Activated CD8-positive, alpha-beta T cell treated with anti-CD3 and anti-CD28 coated beads for 36 hours (primary cell): ENCODE data around the gene TRIO. TPM values are rescaled to one million over a fixed set of nuclear protein-coding genes. Genes with fewer than 3 reads are reported as not detected.

Experiments
- ATAC-seq: fragments of 200-7000 bp; cut with Tn5 transposase; one replicate; pipeline ENCODE4 v1.10.0; 2021; ENCODE audit warnings: mild to moderate bottlenecking, moderate library complexity
- CTCF ChIA-PET: fragments of 350-600 bp; sonication (Branson Sonifier 250); formaldehyde crosslinking; loops from one replicate; lab custom pipeline; 2021; ENCODE audit warnings: antibody characterized with exemption; lab: Charles Lee
- POLR2A ChIA-PET: fragments of 350-600 bp; sonication (Branson Sonifier 250); formaldehyde crosslinking; loops from one replicate; lab custom pipeline; 2021; ENCODE audit warnings: antibody characterized with exemption; lab: Charles Lee
- DNase-seq: peaks from one replicate; pipeline ENCODE4 v3.0.0-alpha.2; 2020
- H3K27ac Mint-ChIP-seq: one replicate; pipeline ENCODE4 v1.8.0; 2021; ENCODE audit warnings: mild to moderate bottlenecking, mixed read lengths
- H3K27me3 Mint-ChIP-seq: one replicate; pipeline ENCODE4 v1.8.0; 2021; ENCODE audit warnings: mixed read lengths
- H3K36me3 Mint-ChIP-seq: one replicate; pipeline ENCODE4 v1.8.0; 2021; ENCODE audit warnings: low read depth, mixed read lengths
- H3K4me1 Mint-ChIP-seq: one replicate; pipeline ENCODE4 v1.8.0; 2021; ENCODE audit warnings: low read depth, mixed read lengths
- H3K4me3 Mint-ChIP-seq: one replicate; pipeline ENCODE4 v1.8.0; 2021; ENCODE audit warnings: mild to moderate bottlenecking, moderate library complexity, mixed read lengths
- H3K9me3 Mint-ChIP-seq: one replicate; pipeline ENCODE4 v1.8.0; 2021; ENCODE audit warnings: mixed read lengths
- CTCF ChIP-seq: fragments of 200-600 bp; IDR thresholded peaks from one replicate; pipeline ENCODE4 v1.8.0; 2022; ENCODE audit warnings: antibody characterized with exemption, mild to moderate bottlenecking
- intact Hi-C: fragments of 100-400 bp; cut with micrococcal nuclease; formaldehyde crosslinking; loops from one replicate; pipeline ENCODE4 v1.10.0; 2022
- total RNA-seq, 2 experiments: library from RNA; stranded (reverse); gene quantifications; one replicate each; pipeline ENCODE4 v1.2.3, GENCODE V29; 2021

Gene TRIO
- total RNA-seq, 2 experiments from 2014 or later, result 11.4 to 11.5 TPM

- no peak overlapping the region for H3K27ac Mint-ChIP-seq
- no peaks in the 10 kb centered on the region for H3K4me1 Mint-ChIP-seq
- intact Hi-C loops, result no loop called here
- no peak overlapping the region for H3K4me3 Mint-ChIP-seq
- no peaks in the 10 kb centered on the region for H3K9me3 Mint-ChIP-seq
- ChIA-PET CTCF (interaction anchor here (0.7 kb wide), 1 partner anchor 31 kb away, joined by 5 read pairs; no protein-coding TSS in a partner anchor), POLR2A (interaction anchor here (0.9 kb wide), 1 partner anchor 13 kb away, joined by 3 read pairs; no protein-coding TSS in a partner anchor)
- no peak for TF ChIP-seq CTCF
- H3K27me3 Mint-ChIP-seq, result peaks cover 2% of the 10 kb centered on the region
- no peak for DNase-seq
- no peak for ATAC-seq
- no peaks in the 10 kb centered on the region for H3K36me3 Mint-ChIP-seq
Observed at GRCh38 chr5:14301186-14301585, 158.0 kb downstream of the TRIO start.

GRCh38 chr5:14302330-14302729, 159.2 kb downstream of the TRIO start:
- Mint-ChIP-seq H3K36me3 (no peaks in the 10 kb centered on the region), H3K4me3 (no peak overlapping the region), H3K27ac (no peak overlapping the region), H3K9me3 (no peaks in the 10 kb centered on the region), H3K27me3 (peaks cover 2% of the 10 kb centered on the region), H3K4me1 (no peaks in the 10 kb centered on the region)
- ChIA-PET POLR2A (no interaction called here), CTCF (no interaction called here)
- intact Hi-C loops, result no loop called here
- no peak for DNase-seq
- TF ChIP-seq CTCF, result no peak
- ATAC-seq, result no peak

GRCh38 chr5:14305045-14305444, 161.9 kb downstream of the TRIO start:
- ChIA-PET POLR2A (no interaction called here), CTCF (no interaction called here)
- no peak overlapping the region for H3K27ac Mint-ChIP-seq
- intact Hi-C loops, result no loop called here
- H3K27me3 Mint-ChIP-seq, result peaks cover 2% of the 10 kb centered on the region
- H3K9me3 Mint-ChIP-seq, result no peaks in the 10 kb centered on the region
- DNase-seq (no peak), ATAC-seq (no peak)
- no peaks in the 10 kb centered on the region for H3K36me3 Mint-ChIP-seq
- H3K4me3 Mint-ChIP-seq, result no peak overlapping the region
- no peaks in the 10 kb centered on the region for H3K4me1 Mint-ChIP-seq
- TF ChIP-seq CTCF, result no peak

GRCh38 chr5:14306329-14306815, 163.2 kb downstream of the TRIO start:
- no peak for TF ChIP-seq CTCF
- Mint-ChIP-seq H3K9me3 (no peaks in the 10 kb centered on the region), H3K27me3 (peaks cover 2% of the 10 kb centered on the region), H3K4me1 (no peaks in the 10 kb centered on the region), H3K36me3 (no peaks in the 10 kb centered on the region), H3K4me3 (no peak overlapping the region), H3K27ac (no peak overlapping the region)
- CTCF ChIA-PET, result no interaction called here
- ATAC-seq (no peak), DNase-seq (no peak)
- intact Hi-C loops, result no loop called here
- POLR2A ChIA-PET, result interaction anchor here (0.5 kb wide), 1 partner anchor 234 kb away, joined by 3 read pairs; no protein-coding TSS in a partner anchor

GRCh38 chr5:14308384-14309154, 165.4 kb downstream of the TRIO start:
- no peak for DNase-seq
- Mint-ChIP-seq H3K36me3 (no peaks in the 10 kb centered on the region), H3K4me3 (no peak overlapping the region), H3K9me3 (no peaks in the 10 kb centered on the region), H3K27ac (no peak overlapping the region), H3K27me3 (no peaks in the 10 kb centered on the region), H3K4me1 (no peaks in the 10 kb centered on the region)
- POLR2A ChIA-PET, result no interaction called here
- TF ChIP-seq CTCF, result no peak
- no peak for ATAC-seq
- intact Hi-C loops, result no loop called here
- CTCF ChIA-PET, result no interaction called here
